HepG2 (cell line): Measurements from ENCODE around the gene KLRF2. TPM values are rescaled to one million over a fixed set of nuclear protein-coding genes. Genes with fewer than 3 reads are reported as not detected.

Experiments
- ATAC-seq: fragments of 200-7000 bp; cut with Tn5 transposase; 3 replicates; pipeline ENCODE4 v1.9.1; 2020; ENCODE audit warnings: mild to moderate bottlenecking, moderate library complexity
- BruUV-seq: library from RNA; stranded (reverse); fragments of 400-500 nt; replicated peaks from 2 replicates; lab custom pipeline; 2021; lab: Mats Ljungman, UMichigan
- CTCF ChIA-PET: fragments of 300-600 bp; formaldehyde crosslinking; extraction: SDS; loops from one replicate; lab custom pipeline; 2021; ENCODE audit warnings: low total read pairs, inconsistent platforms, low intra/inter-chr PET ratio; lab: Yijun Ruan, JAX
- POLR2A ChIA-PET: fragments of 350-600 bp; sonication (Branson Sonifier 250); formaldehyde crosslinking; loops from one replicate; lab custom pipeline; 2020; ENCODE audit warnings: antibody characterized with exemption, inconsistent platforms; lab: Yijun Ruan, JAX
- DNase-seq: peaks from one replicate; pipeline ENCODE4 v3.0.0-alpha.2; 2015; ENCODE audit warnings: low spot score
- FAIRE-seq: peaks from 3 replicates; lab custom pipeline; 2011; peaks lifted over from hg19 to GRCh38; lab: Jason Lieb, UNC
- H2AFZ ChIP-seq: one replicate; pipeline ENCODE4 v1.6.1; 2011; ENCODE audit warnings: low read length, inconsistent platforms
- H3K27ac ChIP-seq: fragments of 300-600 bp; 3 replicates; pipeline ENCODE4 v1.8.0; 2011; ENCODE audit warnings: mixed run types, mild to moderate bottlenecking, mixed read lengths, low read length, inconsistent platforms; ENCODE audit not compliant: insufficient read depth; ENCODE audit errors: extremely low read length
- H3K27me3 ChIP-seq, 2 experiments: fragments of 200-600 bp in 1 of 2; 2 replicates in 1 of 2; 3 replicates in 1 of 2; pipeline versions ENCODE4 v1.6.0 to v1.8.0; 2011; ENCODE audit warnings: low read length in 2 of 2, mild to moderate bottlenecking in 2 of 2, moderate library complexity in 2 of 2, inconsistent platforms in 1 of 2; ENCODE audit not compliant: insufficient read depth in 2 of 2, control insufficient read depth in 1 of 2
- H3K36me3 ChIP-seq, 2 experiments: fragments of 200-600 bp in 1 of 2; replicated peaks in 1 of 2; 2 replicates in 1 of 2; 3 replicates in 1 of 2; pipeline versions ENCODE4 v1.5.1 to v1.8.0; 2011; ENCODE audit warnings: low read length in 2 of 2, inconsistent platforms in 1 of 2; ENCODE audit not compliant: insufficient read depth in 2 of 2, control insufficient read depth in 1 of 2
- H3K4me1 ChIP-seq: 2 replicates; pipeline ENCODE4 v1.5.1; 2012; ENCODE audit warnings: low read length, inconsistent platforms; ENCODE audit not compliant: insufficient read depth
- H3K4me2 ChIP-seq: 2 replicates; pipeline ENCODE4 v1.6.0; 2011; ENCODE audit warnings: low read depth, low read length, inconsistent platforms
- H3K4me3 ChIP-seq, 3 experiments: fragments of 200-600 bp in 1 of 3; sonication (generic), shearing (Covaris generic) in 1 of 3; replicated peaks in 1 of 3; 2 replicates each; pipeline ENCODE4 v1.5.1; 2011 to 2016; ENCODE audit warnings: low read length in 3 of 3, inconsistent platforms in 2 of 3, low read depth in 2 of 3, mild to moderate bottlenecking in 2 of 3, control low read depth in 1 of 3, mixed read lengths in 1 of 3; ENCODE audit not compliant: insufficient read depth in 1 of 3
- H3K79me2 ChIP-seq: one replicate; pipeline ENCODE4 v1.6.1; 2011; ENCODE audit warnings: low read length, inconsistent platforms; ENCODE audit not compliant: insufficient read depth
- H3K9ac ChIP-seq: 2 replicates; pipeline ENCODE4 v1.6.0; 2011; ENCODE audit warnings: mild to moderate bottlenecking, low read depth, low read length, inconsistent platforms; ENCODE audit not compliant: insufficient read depth
- H3K9me3 ChIP-seq: 2 replicates; pipeline ENCODE4 v1.5.1; 2012; ENCODE audit warnings: mild to moderate bottlenecking, low read length
- H4K20me1 ChIP-seq: 2 replicates; pipeline ENCODE4 v1.6.0; 2011; ENCODE audit warnings: inconsistent platforms, mild to moderate bottlenecking, low read length, moderate library complexity; ENCODE audit not compliant: insufficient read depth
- EED ChIP-seq: sonication (generic); formaldehyde crosslinking; IDR thresholded peaks from 2 replicates; pipeline ENCODE4 v1.5.0; 2020; ENCODE audit warnings: mild to moderate bottlenecking, missing genetic modification reagents
- EP300 ChIP-seq, 3 experiments: sonication (generic) in 1 of 3; formaldehyde crosslinking in 1 of 3; IDR thresholded peaks; 2 replicates each; pipeline versions ENCODE4 v1.5.1 to v1.6.1; 2011 to 2020; ENCODE audit warnings: low read depth in 2 of 3, low read length in 2 of 3, borderline replicate concordance in 1 of 3, improper control_type of control experiment in 1 of 3, mild to moderate bottlenecking in 1 of 3, missing genetic modification reagents in 1 of 3, moderate library complexity in 1 of 3
- SRF ChIP-seq: IDR thresholded peaks from 2 replicates; pipeline ENCODE4 v1.6.1; 2011; ENCODE audit warnings: mild to moderate bottlenecking, low read depth, low read length, moderate library complexity
- ZBTB10 ChIP-seq: sonication (generic); formaldehyde crosslinking; IDR thresholded peaks from 2 replicates; pipeline ENCODE4 v1.4.0; 2020; ENCODE audit warnings: missing genetic modification reagents, borderline replicate concordance
- ZNF33B ChIP-seq: sonication (generic); formaldehyde crosslinking; IDR thresholded peaks from 2 replicates; pipeline ENCODE4 v1.5.1; 2020; ENCODE audit warnings: mild to moderate bottlenecking, missing genetic modification reagents
- in situ Hi-C: cut with HindIII; loops from 2 replicates; pipeline ENCODE4 v1.10.0; 2017; ENCODE audit warnings: low pct_unique_long_range_greater_than_20kb; ENCODE audit not compliant: extremely low pct_ligation_motif_present
- intact Hi-C: fragments of 100-400 bp; cut with micrococcal nuclease; formaldehyde crosslinking; loops from one replicate; pipeline ENCODE4 v1.10.0; 2022; ENCODE audit not compliant: unreplicated experiment
- polyA plus RNA-seq, 8 experiments: library from polyadenylated mRNA; depleted of rRNA in 3 of 8; stranded (reverse) in 7 of 8; unstranded in 1 of 8; fragments of >200 nt; fragmentation: Illumina TruSeq in 4 of 8; extraction: Trizol in 4 of 8; gene quantifications; 2 replicates each; pipeline versions ENCODE4 v1.2.1 to v1.2.3, GENCODE V29; 2011 to 2016; ENCODE audit warnings: low read depth in 4 of 8, missing spikeins in 1 of 8, mixed read lengths in 1 of 8; ENCODE audit not compliant: insufficient read depth in 1 of 8
- total RNA-seq, 5 experiments: library from RNA; depleted of rRNA; stranded (reverse); fragments of >200 nt; fragmentation: Illumina TruSeq; extraction: Trizol; gene quantifications; 2 replicates each; pipeline ENCODE4 v1.2.3, GENCODE V29; 2016; ENCODE audit warnings: low read depth in 1 of 5
- TF ChIP-seq, protein P1 (sequence below): sonication (generic); formaldehyde crosslinking; IDR thresholded peaks from 2 replicates; pipeline ENCODE4 v1.5.1; 2020; ENCODE audit warnings: mild to moderate bottlenecking, missing genetic modification reagents, borderline replicate concordance
- TF ChIP-seq, protein P2 (sequence below): sonication (generic); formaldehyde crosslinking; IDR thresholded peaks from 2 replicates; pipeline ENCODE4 v1.5.0; 2020; ENCODE audit warnings: missing genetic modification reagents, mild to moderate bottlenecking, borderline replicate concordance

KLRF2 gene
- total and polyA plus RNA-seq, 2 of the 13 experiments (the other 11 are each of a cell fraction or from before 2014, with no cell fraction given): not detected

DNA sequence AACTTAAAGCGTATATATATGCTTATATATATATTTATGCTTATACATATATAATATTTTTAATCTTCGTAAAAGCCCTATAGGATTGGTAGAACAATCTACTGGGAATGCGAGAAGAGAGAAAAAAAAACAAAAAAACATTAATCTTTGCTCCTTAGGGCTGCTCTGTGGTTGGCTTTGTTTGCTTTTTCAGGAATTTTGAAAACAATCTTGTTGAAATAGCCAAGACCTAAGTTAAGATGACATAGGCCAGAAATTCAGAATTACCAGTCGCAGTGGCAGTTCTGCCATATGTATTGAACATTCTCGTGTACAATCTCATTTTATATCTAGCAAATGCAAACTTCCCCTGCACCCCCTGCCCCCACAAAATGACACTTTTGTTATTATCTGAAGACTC, 699 bp downstream of the KLRF2 start (continued):
- TF ChIP-seq, protein P1, sequence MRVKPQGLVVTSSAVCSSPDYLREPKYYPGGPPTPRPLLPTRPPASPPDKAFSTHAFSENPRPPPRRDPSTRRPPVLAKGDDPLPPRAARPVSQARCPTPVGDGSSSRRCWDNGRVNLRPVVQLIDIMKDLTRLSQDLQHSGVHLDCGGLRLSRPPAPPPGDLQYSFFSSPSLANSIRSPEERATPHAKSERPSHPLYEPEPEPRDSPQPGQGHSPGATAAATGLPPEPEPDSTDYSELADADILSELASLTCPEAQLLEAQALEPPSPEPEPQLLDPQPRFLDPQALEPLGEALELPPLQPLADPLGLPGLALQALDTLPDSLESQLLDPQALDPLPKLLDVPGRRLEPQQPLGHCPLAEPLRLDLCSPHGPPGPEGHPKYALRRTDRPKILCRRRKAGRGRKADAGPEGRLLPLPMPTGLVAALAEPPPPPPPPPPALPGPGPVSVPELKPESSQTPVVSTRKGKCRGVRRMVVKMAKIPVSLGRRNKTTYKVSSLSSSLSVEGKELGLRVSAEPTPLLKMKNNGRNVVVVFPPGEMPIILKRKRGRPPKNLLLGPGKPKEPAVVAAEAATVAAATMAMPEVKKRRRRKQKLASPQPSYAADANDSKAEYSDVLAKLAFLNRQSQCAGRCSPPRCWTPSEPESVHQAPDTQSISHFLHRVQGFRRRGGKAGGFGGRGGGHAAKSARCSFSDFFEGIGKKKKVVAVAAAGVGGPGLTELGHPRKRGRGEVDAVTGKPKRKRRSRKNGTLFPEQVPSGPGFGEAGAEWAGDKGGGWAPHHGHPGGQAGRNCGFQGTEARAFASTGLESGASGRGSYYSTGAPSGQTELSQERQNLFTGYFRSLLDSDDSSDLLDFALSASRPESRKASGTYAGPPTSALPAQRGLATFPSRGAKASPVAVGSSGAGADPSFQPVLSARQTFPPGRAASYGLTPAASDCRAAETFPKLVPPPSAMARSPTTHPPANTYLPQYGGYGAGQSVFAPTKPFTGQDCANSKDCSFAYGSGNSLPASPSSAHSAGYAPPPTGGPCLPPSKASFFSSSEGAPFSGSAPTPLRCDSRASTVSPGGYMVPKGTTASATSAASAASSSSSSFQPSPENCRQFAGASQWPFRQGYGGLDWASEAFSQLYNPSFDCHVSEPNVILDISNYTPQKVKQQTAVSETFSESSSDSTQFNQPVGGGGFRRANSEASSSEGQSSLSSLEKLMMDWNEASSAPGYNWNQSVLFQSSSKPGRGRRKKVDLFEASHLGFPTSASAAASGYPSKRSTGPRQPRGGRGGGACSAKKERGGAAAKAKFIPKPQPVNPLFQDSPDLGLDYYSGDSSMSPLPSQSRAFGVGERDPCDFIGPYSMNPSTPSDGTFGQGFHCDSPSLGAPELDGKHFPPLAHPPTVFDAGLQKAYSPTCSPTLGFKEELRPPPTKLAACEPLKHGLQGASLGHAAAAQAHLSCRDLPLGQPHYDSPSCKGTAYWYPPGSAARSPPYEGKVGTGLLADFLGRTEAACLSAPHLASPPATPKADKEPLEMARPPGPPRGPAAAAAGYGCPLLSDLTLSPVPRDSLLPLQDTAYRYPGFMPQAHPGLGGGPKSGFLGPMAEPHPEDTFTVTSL (CRISPR knock-in tag): peak; percentile 50; the same call in 1 of the 2 replicates
- TF ChIP-seq ZBTB10 (CRISPR knock-in tag) (no peak), SRF (no peak)
- TF ChIP-seq, all 625 proteins: peak for 3

DNA sequence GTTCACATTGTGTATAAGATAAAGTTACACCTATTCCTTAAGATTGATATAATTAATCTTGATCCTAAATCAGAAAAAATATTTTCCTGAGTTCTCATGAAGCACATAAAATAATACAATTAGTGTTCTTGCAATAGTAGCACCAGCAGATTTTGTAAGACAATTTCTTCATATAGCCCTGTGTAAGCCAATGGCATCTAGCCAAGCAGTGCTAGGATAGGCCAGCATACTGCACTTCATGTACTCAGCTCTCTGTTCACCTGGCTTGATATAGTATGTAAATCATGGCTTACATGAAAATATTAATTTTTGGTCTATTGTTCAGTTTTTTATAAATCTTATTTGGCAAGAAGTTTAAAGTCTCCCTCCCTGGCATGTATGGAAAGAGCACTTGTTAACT, 1.9 kb downstream of the KLRF2 start:
- Histone ChIP-seq H3K36me3 (no peaks in the 10 kb centered on the region), H2AFZ (no peak overlapping the region), H3K9me3 (no peaks in the 10 kb centered on the region), H3K4me1 (peaks cover 14% of the 10 kb centered on the region), H3K79me2 (no peaks in the 10 kb centered on the region), H3K9ac (no peak overlapping the region), H3K4me2 (no peak overlapping the region), H3K4me3 (no peak overlapping the region), H3K27me3 (no peaks in the 10 kb centered on the region), H3K27ac (no peak overlapping the region), H4K20me1 (no peaks in the 10 kb centered on the region)
- CTCF ChIA-PET: no interaction called here
- no peak for FAIRE-seq
- no peak for DNase-seq
- BruUV-seq: no TSS peak
- intact Hi-C loops: no loop called here
- POLR2A ChIA-PET: no interaction called here
- in situ Hi-C loops: no loop called here
- ATAC-seq: no peak
- TF ChIP-seq ZNF33B (CRISPR knock-in tag) (no peak), EP300 (IDR thresholded peaks at IDR 0.05; ENCODE audit: low read depth in 2 of 2, low read length in 2 of 2) (no peak), EP300 (CRISPR knock-in tag; IDR thresholded peaks at IDR 0.05; ENCODE audit: borderline replicate concordance) (no peak), EED (CRISPR knock-in tag) (no peak)
- TF ChIP-seq, protein P2, sequence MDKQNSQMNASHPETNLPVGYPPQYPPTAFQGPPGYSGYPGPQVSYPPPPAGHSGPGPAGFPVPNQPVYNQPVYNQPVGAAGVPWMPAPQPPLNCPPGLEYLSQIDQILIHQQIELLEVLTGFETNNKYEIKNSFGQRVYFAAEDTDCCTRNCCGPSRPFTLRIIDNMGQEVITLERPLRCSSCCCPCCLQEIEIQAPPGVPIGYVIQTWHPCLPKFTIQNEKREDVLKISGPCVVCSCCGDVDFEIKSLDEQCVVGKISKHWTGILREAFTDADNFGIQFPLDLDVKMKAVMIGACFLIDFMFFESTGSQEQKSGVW (CRISPR knock-in tag): no peak
